GM21390 (cell line): ENCODE data around the gene CCSAP.

Experiments
- ATAC-seq: cut with Tn5 transposase; IDR thresholded peaks from one replicate; pipeline ENCODE4 v1.9.1; 2021; ENCODE audit not compliant: unreplicated experiment

CCSAP gene

DNA sequence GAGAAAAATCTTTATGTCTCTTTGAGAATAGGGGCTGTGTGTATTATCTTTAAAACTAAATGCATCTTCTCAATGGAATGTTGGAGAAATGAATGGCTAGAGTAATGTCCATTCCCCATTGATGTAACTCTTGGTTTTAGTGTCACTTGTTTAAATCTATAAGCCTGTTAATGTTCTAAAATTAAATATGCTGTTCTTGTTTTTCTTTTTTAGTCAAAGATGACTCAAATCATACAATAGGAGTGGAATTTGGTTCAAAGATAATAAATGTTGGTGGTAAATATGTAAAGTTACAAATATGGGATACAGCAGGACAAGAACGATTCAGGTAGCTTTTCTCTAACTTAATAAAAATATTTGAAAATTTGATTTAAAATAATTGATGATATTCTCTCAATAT, 54.3 kb downstream of the CCSAP start:
- no peak for ATAC-seq

DNA sequence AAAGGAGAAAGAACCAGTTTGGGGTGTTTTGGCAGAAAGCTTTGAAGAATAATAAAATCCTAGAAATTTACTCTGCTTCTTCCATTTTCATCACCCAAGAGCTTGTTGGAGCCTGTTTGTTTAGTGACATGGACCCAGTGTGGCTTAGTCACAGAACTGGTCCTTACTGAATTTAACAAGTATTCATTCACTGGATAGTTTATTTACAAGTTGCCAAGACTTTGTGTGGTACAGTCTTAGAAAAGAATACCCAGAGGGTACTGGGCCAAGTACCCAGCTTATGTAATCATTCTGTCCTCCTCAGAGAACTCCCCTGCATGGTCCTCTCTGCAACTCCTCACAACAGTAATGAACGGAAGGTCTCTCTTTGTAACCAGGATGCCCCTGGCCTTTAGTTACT, 55.6 kb downstream of the CCSAP start:
- no peak for ATAC-seq

DNA sequence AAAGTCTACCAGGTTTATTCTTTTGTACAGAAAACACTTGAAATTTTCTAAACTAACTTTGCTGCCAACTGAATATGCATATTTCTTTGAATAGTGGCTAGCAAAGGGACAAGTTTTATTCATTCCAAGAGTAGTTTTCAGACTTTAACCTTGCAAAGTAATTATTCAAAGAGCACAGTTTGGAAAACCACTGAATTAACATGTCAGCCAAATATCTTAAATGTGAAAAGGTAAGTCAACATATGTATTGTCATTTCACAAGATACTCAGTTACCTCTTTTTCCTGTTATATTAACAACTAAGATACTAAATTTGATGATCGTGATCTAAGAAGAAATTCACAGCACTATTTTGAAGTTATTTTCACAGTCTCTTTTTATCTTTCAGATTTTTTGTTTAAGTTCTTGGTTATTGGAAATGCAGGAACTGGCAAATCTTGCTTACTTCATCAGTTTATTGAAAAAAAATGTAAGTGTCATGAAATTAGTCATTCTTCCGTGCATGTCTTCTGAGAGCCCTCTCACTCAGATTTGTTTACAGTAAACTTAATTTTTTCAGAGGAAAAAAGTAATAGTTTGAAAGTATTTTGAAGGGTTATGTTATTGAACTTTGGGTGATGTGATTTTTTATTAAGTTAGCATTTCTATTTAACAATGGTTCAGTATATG, 56.6 kb downstream of the CCSAP start:
- no peak for ATAC-seq

DNA sequence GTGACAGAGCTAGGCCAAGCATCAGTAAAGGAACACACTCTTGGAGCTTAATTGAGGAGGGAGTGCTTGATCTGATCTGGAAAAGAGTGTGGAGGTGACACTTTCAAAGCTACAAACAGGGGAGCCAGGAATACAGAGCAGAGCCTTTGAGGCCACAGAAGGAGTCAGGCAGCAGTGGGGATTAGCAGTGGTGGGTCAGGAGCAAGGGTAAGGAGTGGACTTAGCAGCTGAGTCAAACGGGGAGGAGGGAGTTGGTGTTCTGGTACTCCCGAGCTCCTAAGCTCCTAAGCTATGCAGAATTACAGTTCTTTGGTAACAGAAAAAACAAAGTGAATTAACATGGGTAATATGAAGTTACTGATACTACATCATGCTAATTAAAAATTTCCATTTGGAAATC, 57.4 kb downstream of the CCSAP start:
- no peak for ATAC-seq

DNA sequence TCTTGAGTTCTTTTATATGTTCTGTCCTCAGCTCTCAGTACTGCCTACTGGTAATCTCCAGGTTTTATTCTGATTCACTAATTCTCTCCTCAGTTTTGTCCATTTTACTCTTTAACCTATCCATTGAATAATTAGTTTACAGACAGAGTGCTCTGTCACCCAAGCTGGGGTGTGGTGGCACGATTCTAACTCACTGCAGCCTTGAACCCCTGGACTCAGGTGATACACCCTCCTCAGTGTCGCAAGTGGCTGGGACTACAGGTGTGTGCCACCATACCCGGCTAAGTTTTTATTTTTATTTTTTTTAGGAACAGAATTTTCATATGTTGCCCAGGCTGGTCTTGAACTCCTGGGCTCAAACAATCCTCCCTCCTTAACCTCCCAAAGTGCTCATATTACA, 58.0 kb downstream of the CCSAP start:
- ATAC-seq, result no peak

DNA sequence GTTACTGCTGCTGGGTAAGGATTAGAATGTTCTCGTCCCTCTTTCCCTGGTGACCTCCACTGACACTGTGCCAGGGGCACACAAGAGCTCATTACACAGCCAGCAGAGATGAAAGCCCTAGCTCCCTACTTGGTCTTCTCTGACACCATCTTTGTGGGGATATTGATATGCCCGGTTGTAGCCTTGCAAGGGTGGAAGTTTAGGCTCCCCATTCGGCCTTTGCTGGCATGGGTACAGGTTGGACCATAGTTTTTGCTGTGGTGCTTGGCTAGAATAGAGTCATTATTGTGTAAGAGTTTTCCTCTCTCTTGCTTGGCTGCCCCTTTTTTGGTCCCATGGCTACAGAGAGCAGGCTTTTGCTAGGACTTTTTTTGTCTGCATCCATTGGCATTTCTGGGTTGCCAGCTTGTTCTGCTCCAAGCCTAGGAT, 59.6 kb downstream of the CCSAP start:
- ATAC-seq, result no peak

DNA sequence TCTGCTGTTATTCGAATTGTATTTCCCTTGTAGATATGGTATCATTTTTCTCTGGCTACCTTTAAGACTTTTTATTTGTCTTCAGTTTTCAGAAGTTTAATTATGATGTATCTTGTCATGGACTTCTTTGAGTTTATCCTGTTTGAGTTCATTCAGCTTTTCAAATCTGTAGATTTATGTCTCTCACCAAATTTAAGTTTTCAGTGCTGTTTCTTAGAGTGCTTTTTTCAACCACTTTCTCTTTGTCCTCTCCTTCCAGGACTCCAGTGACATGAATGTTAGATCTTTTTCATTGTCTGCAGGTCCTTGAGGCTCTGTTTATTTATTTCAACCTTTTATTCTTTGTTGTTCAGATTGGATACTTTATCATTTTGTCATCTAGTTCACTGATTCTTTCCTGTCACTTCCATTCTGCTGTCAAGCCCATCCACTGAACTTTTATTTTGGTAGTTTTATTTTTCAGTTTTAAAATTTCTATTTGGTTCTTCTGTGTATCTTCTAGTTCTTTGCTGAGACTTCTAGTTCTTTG, 60.5 kb downstream of the CCSAP start:
- no peak for ATAC-seq

DNA sequence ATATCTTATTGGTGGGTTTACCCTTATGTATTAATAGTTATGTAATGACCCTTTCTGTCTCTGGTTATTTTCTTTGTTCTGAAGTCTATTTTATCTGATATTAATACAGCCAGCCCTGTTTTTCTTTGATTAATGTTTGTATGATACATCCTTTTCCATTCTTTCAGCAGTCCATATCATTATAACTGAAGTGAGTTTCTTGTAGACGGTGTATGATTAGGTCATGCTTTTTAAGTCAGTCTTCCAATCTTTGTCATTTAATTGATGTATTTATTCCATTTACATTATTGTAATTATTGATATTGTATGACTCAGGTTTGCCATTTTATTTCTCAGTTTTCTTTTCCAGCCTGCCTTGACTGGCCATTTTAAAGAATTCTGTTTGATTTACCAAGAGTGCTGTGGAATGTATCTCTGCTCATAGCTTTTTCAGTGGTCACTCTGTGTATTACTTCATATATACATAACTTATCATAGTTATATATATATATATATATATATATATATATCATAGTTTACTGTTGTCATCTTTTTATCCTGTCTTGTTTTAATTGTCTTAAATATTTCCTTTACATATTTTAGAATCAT, 61.4 kb downstream of the CCSAP start:
- ATAC-seq, result no peak

DNA sequence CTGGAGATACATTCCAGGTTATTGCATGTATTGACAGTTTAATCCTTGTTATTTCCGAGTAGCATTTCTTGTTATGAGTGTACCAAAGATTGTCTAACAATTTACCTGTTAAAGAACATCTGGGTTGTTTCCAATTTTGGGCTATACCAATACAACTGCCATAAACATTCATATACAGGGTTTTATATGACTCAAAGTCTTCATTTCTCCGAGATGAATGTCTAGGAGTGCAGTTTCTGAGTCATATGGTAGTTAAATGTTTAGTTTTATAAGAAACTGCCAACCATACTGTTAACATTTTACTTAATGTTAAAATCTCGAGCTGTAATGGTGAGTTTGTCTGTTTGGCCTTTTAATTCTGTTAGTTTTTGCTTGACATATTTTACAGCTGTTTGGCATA, 61.9 kb downstream of the CCSAP start:
- no peak for ATAC-seq

DNA sequence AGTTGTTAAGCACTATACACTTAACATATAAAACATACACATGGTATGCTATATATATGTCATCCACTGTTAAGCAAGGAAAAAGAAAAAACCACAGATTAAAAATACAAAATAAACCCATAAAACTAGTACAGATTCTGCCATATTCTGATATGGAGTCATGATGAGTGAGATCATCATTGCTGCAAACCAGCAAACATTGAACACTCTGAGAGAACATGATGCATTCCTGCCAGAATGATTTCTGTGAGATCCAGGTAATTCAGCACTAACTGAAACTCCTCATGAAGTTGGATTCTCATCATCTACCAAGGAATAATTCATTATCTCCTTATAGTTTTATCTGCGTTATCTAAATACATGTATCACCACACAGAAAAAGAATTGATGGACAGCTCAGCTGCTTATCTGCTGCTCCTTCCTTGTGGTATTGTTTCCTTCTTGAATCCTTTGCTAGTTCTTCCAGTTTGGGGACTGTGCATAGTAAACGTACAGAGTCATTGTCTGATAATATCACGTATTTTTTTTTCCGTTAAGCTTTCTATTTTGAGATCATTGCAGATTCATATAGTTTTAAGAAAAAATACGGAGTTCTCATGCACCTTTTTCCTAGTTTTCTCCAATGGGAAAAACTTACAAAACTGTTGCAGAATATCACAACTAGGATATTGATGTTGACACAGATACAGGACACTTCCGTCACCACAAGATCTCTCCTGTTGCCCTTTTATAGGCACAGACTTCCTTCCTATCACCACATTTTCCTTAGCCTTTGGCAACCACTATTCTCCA, 62.6 kb downstream of the CCSAP start:
- ATAC-seq, result no peak

DNA sequence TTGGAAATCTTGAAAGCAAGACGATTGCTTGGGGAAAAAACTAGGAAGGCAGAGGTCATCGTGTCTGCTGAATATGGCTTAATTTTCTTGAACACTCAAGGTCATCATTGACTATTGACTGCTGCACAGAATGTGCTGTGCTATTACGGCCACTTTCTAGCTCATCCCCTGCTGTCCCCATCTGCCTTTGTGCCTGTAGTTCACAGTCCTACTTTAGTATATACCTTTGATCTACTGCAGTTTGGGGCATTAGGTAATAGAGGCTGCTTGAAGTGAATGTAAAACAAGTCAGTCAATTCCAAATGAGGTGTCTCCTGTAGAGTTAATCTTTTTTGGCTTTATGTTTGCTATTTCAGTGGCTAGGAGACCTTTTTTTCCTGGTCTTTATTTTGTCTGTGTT, 63.6 kb downstream of the CCSAP start:
- no peak for ATAC-seq

DNA sequence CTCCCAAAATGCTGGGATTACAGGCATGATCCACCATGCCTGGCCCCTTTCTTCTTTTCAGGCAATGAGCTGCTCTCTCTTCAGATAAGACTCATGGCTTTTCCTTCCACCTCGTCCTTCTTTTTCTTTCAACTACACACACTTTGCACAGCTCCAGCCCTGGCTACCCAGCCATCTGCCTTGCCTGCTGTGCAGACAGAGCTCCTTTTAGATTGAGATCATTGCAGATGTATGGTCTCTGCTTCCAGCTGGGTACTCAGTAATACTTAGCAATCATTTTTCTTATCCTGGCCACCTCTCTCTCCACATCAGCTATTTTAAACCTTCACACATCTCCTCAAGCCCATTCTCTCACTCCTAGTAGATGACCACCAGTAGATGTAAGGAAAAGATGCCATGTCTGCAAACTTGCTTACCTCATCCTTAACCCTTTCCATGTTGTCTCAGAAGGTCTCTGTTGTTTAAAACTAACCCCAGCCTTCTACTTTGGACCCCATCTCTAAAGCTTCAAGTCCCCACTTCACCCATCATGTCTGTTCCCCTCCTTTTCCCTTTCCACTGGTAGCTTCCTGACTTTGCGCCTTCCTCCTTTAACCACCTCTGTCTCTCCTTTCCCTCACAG, 64.6 kb downstream of the CCSAP start:
- ATAC-seq, result no peak

DNA sequence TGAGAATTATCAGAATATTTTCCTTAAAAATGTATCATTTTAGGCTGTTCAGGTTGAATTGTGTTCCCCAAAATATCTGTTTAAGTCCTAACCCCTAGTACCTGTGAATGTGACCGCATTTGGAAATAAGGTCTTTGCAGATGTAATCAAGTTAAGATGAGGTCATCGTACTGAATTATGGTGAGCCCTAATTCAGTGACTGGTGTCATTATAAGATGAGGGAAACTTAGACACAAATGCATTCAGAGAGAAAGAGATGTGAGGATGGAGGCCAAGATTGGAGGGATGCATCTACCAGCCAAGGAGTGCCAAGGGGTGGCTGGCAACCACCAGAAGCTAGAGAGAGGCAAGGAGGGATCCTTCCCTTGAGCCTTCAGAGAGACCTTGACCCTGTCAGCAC, 67.8 kb downstream of the CCSAP start:
- ATAC-seq, result no peak

DNA sequence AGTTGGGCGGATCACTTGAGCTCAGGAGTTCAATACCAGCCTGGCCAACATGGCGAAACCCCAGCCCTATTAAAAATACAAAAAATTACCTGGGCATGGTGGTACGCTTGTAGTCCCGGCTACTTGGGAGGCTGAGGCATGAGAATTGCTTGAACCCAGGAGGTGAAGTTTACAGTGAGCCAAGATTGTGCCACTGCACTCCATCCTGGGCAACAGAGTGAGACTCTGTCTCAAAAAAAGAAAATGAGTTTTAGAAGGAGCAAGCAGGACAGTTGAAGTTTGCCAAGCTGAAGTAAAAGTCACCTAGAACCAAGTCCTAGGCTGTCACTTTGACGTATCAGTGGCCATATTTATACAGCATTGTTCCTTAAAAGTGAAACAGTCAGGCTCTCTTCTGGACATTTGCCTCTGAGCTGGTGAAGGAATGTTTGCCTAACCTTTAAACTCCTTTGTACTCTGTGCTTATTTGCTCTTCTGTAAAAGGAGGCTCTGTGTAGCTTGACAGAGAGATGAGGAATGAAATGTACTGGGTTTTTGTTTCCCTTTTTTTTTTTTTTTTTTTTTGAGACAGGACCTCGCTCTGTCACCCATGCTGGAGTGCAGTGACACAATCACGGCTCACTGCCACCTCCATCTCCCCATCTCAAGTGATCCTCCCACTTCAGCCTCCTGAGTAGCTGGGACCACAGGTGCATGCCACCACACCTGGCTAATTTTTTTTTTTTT, 69.2 kb downstream of the CCSAP start:
- no peak for ATAC-seq

DNA sequence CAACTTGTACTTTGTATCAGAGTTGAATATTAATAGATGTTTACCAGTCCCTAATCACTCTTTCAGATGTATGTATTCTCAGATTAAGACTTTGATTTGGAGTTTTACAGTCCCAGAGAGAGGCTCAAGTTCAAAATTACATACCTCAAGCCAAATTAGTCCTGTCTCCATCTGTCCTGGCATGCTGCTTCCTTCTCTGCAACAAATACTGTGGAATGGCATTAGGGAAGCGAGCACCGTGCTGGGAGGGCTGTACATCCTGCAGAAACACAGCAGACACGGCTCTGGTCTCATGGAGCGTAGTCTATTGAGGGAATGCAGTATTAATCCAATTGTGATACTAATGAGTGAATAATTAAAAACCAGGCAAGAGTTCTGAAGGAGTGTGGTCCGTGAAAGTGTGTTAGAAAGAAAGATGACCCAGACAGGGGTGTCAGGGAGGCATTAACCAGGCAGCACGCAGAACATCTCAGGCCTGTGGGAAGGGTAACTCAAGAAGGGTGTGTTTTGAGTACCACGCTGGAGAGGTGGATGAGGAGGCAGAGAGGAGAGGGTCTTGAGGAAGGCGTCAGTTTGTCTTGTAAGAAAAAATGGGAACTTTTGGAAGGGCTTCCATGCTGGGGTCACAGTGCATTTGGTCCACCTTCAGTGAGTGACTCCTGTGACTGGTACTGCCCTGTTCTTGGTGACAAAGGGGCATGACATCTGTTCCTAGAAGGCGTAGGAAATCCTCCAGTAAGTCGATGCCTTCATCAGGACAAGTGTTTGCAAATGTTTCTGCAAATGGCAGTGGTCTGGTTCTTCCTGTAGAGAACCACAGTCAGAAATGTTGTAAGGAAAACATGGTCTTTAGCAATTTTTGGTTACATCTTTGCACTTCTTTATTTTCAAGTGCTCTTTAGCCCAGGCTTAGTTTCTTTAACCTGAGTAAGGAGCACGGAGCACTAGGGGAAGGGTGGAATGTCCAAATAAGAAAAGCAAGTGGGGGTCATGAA, 70.4 kb downstream of the CCSAP start:
- no peak for ATAC-seq

DNA sequence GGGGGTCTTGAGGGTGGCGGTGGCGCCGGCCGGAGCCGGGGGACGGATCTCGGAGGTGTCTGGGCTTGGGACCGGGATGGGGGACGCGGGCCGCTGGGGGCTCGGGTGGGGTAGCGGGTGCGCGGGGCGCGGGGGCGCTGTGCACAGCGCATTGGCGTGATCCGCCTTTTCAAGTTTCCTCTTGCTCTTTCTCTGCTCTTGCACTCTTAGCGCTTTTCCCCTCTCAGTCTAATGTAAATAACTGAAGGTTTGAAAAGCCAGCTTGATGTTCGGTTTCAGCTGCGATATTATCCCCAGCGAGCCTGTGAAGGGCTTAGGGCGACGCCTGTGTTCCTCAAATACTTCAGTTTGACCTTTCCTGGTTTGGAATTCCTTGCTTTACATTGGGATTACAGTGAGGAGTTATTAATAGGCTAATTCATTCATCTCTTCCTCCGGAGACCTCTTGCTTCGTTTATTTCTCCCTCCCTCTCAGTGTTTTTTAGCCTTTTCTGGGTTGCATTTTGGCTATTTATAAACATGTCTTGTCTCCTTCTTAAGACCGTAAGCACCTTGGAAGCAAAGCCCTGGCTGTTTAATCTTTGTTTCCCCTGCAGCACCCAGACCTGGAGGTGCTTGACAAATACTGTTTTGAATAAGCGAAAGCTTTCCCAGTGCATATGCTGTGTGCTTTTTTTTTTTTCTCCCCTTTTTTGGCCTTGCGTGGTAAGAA, 71.2 kb downstream of the CCSAP start:
- ATAC-seq, result peak; percentile 56
